ENCODE results near the gene PARP11. TPM values are rescaled to one million over a fixed set of nuclear protein-coding genes. Genes with fewer than 3 reads are reported as not detected.
A peak's percentile ranks its signal among the peaks of the same experiment; 100 is the strongest.

PARP11 gene
- total RNA-seq, 4 donors from 2014 or later = 4.3 to 10.7 (median 5.7) TPM

DNA sequence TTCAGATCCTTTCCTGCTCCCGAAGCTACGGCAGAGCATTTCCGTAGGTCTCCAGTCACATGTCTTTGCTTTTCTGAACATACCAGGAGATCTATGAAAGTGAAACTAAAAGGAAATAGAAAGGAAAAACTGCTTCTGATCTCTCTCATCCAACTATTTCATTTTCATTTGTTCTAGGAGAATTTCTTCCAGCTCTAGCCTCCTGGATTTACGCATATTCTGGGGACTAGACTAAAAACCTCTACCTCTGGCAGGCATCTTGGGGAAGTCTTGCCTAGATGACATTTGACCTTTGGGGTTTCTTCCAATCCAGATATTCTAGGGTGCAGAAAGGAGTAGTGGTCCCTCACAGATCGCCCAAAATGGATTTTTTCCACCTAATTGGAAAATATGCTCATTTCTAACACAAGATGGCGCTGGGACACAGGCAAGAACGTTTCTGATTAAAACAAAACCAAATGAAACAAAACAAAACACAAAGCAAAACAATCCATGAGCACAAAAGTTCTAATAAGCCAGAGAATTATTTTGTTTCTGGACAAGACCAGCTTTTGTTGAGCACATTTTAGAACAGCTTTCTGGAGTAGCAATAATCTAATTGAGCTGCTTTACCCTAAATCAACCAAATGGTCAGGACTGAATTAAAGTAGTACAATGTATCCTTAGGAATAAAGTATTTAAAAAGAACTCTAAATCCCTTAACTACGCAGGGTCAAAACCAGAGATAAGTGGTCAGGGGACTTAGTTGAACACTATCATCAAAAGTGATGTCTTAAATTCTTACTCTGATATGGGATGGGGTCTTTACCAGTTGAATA lies 12.3 kb upstream of the PARP11 start:
- Histone ChIP-seq H3K4me3 (peak overlapping the region; percentile 21 to 55 (median 24)), H3K4me1 (peaks cover 0 to 14% (median 0%) of the 10 kb centered on the region in 4 donors), H3K36me3 (no peaks in the 10 kb centered on the region), H3K9me3 (no peaks in the 10 kb centered on the region), H3K27ac (peak overlapping the region; percentile 28 to 89 (median 66)), H3K27me3 (peaks cover 0 to 3% of the 10 kb centered on the region in 2 donors)
- 23% methylated on average over 8 of the region's 8 CpGs for WGBS, 2 donors
- TF ChIP-seq, protein P1, sequence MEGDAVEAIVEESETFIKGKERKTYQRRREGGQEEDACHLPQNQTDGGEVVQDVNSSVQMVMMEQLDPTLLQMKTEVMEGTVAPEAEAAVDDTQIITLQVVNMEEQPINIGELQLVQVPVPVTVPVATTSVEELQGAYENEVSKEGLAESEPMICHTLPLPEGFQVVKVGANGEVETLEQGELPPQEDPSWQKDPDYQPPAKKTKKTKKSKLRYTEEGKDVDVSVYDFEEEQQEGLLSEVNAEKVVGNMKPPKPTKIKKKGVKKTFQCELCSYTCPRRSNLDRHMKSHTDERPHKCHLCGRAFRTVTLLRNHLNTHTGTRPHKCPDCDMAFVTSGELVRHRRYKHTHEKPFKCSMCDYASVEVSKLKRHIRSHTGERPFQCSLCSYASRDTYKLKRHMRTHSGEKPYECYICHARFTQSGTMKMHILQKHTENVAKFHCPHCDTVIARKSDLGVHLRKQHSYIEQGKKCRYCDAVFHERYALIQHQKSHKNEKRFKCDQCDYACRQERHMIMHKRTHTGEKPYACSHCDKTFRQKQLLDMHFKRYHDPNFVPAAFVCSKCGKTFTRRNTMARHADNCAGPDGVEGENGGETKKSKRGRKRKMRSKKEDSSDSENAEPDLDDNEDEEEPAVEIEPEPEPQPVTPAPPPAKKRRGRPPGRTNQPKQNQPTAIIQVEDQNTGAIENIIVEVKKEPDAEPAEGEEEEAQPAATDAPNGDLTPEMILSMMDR (IDR thresholded peaks at IDR 0.05) = peak; percentile 72 to 88 (median 84)
- TF ChIP-seq POLR2A (IDR thresholded peaks at IDR 0.05) (no peak), EP300 (IDR thresholded peaks at IDR 0.05) (peak in 1 of 2 donors; percentile 30)
- peak in 1 of 2 donors; percentile 56 for DNase-seq (ENCODE audit: low spot score in 2 of 2)

DNA sequence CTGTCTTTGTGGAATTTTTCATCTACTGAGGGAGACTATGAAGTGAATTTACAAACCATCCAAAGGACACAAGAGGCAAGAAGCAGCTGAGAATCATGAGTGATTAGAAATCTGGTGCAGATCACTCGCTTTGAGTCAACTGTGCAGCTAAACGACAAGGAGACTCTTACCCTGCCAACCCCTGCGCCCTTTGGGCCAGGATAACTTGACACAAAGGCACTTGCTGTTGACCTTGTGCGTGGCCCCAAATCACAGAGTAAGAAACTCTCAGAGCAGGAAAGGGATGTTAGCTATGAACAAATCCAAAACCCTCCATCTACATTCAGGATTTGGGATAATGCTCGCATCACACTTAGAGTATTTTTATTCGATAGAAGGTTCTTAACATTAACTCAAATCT lies 11.5 kb upstream of the PARP11 start:
- peaks cover 0 to 8% of the 10 kb centered on the region in 2 donors for H3K27me3 ChIP-seq
- H3K4me3 ChIP-seq = peak overlapping the region in 1 of 4 donors; percentile 55
- no peaks in the 10 kb centered on the region for H3K9me3 ChIP-seq
- H3K27ac ChIP-seq = peak overlapping the region; percentile 28 to 89 (median 66)
- no peak for TF ChIP-seq EP300 (IDR thresholded peaks at IDR 0.05)
- TF ChIP-seq POLR2A (IDR thresholded peaks at IDR 0.05) = no peak
- TF ChIP-seq, protein P1 (IDR thresholded peaks at IDR 0.05) = no peak
- DNase-seq (ENCODE audit: low spot score in 2 of 2) = no peak
- no peaks in the 10 kb centered on the region for H3K36me3 ChIP-seq
- H3K4me1 ChIP-seq = peaks cover 0 to 14% (median 0%) of the 10 kb centered on the region in 4 donors
- WGBS, 2 donors = 68 to 71% methylated on average over 6 of the region's 6 CpGs

DNA sequence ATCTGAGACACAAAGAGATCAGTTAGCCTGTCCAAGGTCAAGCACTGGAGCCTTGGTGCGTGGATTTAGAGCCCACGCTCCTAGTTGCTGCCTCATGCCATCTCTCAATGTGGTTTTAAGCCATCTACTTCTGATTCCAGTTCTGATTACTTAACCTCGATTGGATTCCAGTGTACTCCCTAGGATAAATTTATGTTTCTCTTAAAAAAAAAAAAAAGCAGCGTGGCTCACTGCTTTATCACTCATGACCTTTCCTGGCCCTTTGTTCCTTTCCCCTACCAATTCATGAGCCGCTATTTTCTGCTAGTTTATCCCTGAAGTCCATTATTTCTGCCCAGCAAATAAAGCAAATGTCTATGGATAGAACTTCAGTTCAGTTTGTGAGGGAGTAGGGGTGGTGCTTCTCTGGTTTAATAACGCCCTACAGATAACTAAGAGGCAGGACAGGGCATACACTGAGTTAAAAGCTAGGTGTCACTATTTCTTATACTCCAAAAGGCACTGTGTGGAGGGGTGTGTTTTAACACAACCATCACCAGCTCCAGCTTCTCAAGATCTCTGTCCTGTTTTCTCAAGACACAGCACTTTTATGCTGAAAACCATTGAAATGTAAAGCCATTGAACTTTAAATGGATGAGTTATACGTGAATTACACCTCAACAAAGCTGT lies 9.8 kb upstream of the PARP11 start:
- Histone ChIP-seq H3K4me1 (peaks cover 0 to 14% (median 0%) of the 10 kb centered on the region in 4 donors), H3K36me3 (no peaks in the 10 kb centered on the region), H3K4me3 (no peak overlapping the region), H3K27ac (no peak overlapping the region), H3K9me3 (no peaks in the 10 kb centered on the region), H3K27me3 (peaks cover 0 to 15% of the 10 kb centered on the region in 2 donors)
- TF ChIP-seq, protein P1 (IDR thresholded peaks at IDR 0.05) = no peak
- TF ChIP-seq EP300 (IDR thresholded peaks at IDR 0.05) = no peak
- no peak for TF ChIP-seq POLR2A (IDR thresholded peaks at IDR 0.05)
- no peak for DNase-seq (ENCODE audit: low spot score in 2 of 2)
- 39 to 46% methylated on average over 7 of the region's 7 CpGs for WGBS, 2 donors

DNA sequence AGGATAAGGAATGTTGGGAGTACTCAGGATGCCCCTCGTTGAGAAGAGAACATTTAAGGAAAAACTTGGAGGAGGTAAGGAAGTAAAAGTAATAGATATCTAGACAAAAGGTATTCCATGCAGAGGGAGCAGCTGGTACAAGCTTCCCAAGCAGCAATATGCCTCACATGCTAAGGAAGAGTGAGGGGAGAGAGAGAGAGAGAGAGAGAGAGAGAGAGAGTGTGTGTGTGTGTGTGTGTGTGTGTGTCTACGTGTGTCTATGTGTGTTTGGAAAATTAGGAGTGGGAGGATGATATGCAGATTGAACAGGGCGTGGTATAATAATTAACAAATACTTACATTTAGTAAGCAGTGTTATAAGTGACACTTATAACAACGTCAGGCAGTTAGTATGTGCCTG lies 9.2 kb upstream of the PARP11 start:
- Histone ChIP-seq H3K36me3 (no peaks in the 10 kb centered on the region), H3K27ac (no peak overlapping the region), H3K4me3 (no peak overlapping the region), H3K27me3 (peaks cover 0 to 15% of the 10 kb centered on the region in 2 donors), H3K4me1 (peaks cover 0 to 14% (median 0%) of the 10 kb centered on the region in 4 donors), H3K9me3 (no peaks in the 10 kb centered on the region)
- DNase-seq (ENCODE audit: low spot score in 2 of 2) = no peak
- WGBS, 2 donors = 64 to 66% methylated on average over 4 of the region's 4 CpGs
- TF ChIP-seq EP300 (IDR thresholded peaks at IDR 0.05) (no peak), POLR2A (IDR thresholded peaks at IDR 0.05) (no peak)
- TF ChIP-seq, protein P1 (IDR thresholded peaks at IDR 0.05) = no peak
